Stimulated activated CD4-positive, alpha-beta T cell treated with anti-CD3 and anti-CD28 coated beads, Interleukin-4, amount 100 ng/mL, for 4 hours (primary cell): ENCODE measurements around the gene ST7L.
A peak's percentile ranks its signal among the peaks of the same experiment; 100 is the strongest.
"Not testable (repeated sequence)": the region's sequence is repeated elsewhere in the genome, so short reads cannot be mapped to it uniquely, and the experiment has no call there.

ENCODE experiments used
- DNase-seq, 2 experiments: peaks; one replicate each; pipeline ENCODE4 v3.0.0-alpha.2; 2020

The ST7L gene, protein sequence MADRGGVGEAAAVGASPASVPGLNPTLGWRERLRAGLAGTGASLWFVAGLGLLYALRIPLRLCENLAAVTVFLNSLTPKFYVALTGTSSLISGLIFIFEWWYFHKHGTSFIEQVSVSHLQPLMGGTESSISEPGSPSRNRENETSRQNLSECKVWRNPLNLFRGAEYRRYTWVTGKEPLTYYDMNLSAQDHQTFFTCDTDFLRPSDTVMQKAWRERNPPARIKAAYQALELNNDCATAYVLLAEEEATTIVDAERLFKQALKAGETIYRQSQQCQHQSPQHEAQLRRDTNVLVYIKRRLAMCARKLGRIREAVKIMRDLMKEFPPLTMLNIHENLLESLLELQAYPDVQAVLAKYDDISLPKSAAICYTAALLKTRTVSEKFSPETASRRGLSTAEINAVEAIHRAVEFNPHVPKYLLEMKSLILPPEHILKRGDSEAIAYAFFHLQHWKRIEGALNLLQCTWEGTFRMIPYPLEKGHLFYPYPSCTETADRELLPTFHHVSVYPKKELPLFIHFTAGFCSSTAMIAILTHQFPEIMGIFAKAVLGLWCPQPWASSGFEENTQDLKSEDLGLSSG

DNA sequence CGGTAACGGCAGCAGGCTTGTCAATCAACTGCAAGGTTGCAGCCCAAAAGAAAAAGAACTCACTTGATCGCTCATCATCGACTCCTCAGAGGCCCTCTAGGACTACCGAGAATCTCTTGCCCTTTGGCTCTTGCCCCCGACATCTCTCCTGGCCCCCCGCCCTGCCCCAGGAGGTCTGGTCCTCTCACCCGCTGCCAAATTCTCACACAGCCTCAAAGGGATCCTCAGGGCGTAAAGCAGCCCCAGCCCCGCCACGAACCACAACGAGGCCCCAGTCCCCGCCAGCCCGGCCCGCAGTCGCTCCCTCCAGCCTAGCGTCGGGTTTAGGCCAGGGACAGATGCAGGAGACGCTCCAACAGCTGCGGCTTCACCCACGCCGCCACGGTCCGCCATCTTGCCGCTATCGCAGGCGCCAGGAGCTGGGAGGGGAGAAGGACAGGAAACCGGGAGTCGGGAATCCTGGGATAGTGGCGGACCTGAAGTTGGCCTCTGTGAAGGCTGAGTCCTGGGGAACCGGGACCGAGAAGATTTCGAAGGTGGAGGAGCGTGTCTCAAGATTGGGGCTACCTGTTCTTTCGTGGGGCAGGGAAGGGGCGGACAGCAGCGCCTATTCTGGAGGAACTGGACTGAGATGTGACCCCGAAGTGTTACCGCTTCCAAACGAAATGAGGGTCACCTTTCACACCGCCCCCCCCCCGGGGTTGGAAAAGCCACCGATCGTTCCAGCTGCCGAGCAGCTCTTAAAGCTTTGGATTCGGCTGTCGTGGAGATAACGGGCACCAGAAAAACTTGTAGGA lies at the start of gene ST7L:
ST7L (minus strand) TSS at position 421 of the 797 bp plus-strand sequence; CDS start at position 393, 28 bp downstream.
- peak; percentile 48 to 54 for DNase-seq

GRCh38 chr1:112666946-112667345 lies 48.0 kb upstream of the ST7L start:
- no peak for DNase-seq

DNA sequence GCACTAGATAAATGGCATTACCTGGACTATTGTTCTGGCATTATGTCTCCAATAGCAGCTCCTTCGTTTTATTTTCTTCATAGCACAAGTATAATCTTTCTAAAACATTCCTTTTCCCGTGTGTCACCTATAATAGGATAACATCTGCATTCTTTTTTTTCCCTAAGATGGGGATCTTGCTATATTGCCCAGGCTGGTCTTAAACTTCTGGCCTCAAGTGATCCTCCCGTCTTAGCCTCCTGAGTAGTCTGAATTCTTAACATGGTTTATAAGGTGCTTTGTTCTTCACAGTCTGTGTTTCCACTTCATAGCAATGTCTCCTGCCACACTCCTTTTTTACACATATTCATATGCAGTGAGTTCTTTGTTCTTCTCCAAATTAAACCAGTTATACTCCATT lies 46.9 kb upstream of the ST7L start:
- DNase-seq: no peak

- no peak for DNase-seq
Observed at GRCh38 chr1:112651205-112651604, 32.3 kb upstream of the ST7L start.

GRCh38 chr1:112646225-112646624 lies 27.3 kb upstream of the ST7L start:
- no peak for DNase-seq

- DNase-seq: no peak
Observed at GRCh38 chr1:112643080-112643479, 24.1 kb upstream of the ST7L start.

DNA sequence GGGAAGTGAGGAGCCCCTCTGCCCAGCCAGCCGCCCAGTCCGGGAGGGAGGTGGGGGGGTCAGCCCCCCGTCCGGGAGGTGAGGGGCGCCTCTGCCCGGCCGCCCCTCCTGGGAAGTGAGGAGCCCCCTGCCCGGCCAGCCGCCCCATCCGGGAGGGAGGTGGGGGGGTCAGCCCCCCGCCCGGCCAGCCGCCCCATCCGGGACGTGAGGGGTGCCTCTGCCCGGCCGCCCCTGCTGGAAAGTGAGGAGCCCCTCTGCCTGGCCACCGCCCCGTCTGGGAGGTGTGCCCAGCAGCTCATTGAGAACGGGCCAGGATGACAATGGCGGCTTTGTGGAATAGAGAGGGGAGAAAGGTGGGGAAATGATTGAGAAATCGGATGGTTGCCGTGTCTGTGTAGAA lies 21.5 kb upstream of the ST7L start:
- DNase-seq: not testable (repeated sequence)

GRCh38 chr1:112638110-112638428 lies 19.1 kb upstream of the ST7L start:
- no peak for DNase-seq

GRCh38 chr1:112637254-112638109 lies 18.5 kb upstream of the ST7L start:
- DNase-seq: no peak

GRCh38 chr1:112636597-112637253 lies 17.8 kb upstream of the ST7L start:
- DNase-seq: no peak

- no peak for DNase-seq
Observed at GRCh38 chr1:112636056-112636455, 17.1 kb upstream of the ST7L start.

- no peak for DNase-seq
Observed at GRCh38 chr1:112634367-112634766, 15.4 kb upstream of the ST7L start.

GRCh38 chr1:112633628-112634027 lies 14.7 kb upstream of the ST7L start:
- no peak for DNase-seq

- DNase-seq: no peak
Observed at GRCh38 chr1:112629256-112629655, 10.3 kb upstream of the ST7L start.

DNA sequence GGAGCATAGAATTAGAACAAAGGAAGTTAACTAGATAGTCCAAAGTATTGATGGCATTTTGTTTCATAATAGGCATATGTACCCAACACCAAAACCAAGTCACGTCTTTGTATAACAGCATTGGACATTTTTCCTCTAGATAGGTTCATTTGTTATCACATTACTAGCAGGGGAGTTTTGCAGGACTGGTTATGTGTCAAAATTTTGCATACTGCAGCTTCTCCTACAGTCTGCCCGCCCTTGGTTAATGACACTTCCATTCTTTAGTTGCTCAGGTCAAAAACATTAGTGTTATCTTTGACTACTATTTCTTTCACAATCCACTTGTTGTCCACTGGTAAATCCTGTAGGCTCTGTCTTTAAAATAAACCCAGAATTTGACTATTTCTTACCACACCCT lies 9.6 kb upstream of the ST7L start:
- no peak for DNase-seq

DNA sequence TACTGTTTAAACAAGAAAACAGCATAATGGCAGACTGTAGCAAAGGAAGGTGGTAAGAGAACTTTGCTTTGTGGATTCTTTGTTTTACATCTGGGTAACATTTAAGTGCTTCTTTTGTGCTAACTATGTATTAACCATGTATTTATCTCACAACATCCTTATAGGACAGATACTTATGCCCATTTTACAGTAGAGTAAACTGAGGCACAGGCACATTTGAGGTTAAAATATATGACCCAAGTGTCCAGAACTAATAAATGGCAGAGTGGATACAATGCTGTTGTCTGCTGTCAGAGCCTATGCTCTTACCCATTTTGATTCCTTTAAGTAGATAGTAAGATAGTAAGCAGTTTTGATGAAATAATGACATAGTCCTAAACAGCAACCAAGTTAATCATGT lies 7.9 kb upstream of the ST7L start:
- DNase-seq: no peak

- DNase-seq: no peak
Observed at GRCh38 chr1:112626193-112626592, 7.3 kb upstream of the ST7L start.

GRCh38 chr1:112625696-112626095 lies 6.8 kb upstream of the ST7L start:
- DNase-seq: no peak

DNA sequence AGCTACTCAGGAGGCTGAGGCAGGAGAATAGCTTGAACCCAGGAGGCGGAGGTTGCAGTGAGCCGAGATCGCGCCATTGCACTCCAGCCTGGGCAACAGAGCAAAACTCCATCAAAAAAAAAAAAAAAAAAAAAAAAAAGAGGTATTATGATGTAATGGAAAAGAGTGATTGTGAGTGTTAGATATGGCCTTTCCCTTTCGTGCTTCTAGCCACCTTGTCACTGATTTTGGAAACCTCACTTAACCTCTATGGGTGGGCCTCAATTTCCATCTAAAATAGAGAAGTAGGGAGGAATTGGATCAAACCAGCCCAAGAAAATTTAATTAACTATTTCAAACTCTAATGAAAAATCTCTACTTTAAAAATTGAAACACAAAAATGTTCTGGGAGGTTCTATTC lies 5.6 kb upstream of the ST7L start:
- not testable (repeated sequence) for DNase-seq

DNA sequence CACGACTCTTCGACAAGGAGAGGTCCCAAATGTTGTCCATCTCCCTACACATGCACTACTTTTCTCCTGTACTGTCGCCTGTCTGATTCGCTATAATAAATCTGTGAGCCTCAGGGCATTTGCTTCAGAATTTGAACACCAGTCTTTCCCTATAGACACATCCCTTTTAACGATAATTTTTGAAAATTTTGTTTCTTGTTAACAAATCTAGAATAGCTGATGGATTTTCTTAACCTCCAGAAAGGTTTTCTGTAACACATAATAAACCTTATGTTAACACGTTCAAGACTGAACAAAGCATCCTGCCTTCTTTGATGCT lies 1.4 kb upstream of the ST7L start:
- no peak for DNase-seq

DNA sequence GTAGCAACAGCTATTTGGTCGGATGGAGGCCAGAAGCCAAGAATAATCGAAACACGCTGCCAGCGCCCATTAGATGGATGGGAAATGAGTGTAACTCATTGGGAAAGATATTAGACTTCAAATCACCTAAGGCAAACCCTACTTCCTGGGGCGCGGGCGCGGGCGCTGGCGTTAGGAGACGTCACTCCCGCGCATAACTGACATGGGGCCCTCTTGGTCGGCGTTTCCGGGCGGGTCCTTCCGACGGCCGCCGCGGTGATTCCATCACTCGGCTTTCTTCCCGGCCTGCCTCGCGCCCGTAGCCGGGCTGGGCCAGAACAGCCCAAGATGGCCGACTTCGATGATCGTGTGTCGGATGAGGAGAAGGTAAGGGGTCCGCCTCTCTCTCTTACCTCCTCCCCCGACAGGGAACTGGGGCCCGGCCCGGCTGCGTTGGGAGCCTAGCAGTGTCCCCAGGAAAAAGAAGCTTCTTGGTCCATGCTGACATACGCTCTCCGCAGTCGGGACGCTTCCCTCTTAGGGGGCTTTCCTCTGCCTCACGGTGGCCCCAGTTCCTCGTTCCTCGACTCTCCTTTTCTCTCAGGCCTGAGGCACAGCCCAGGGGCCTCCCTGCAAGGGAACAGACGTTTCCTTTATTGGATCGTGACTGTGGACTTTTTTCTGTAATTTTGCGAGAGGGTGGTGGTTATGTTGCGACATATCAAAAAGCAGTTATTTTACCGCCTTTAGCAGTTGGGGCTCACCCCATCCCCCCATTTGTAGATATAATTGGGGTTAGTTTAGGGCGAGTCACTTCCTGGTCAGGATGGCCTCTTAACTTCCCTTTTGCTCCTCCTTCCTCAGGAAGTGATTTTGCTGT lies 806 bp upstream of the ST7L start, which contains the start of gene CAPZA1:
CAPZA1 (plus strand) TSS at position 315 of the 859 bp plus-strand sequence; CDS start at position 328, 13 bp downstream.
- DNase-seq: peak; percentile 86 to 89
